HG02763 (cell line): ENCODE measurements around the gene ITGAE.

Experiments used
- ATAC-seq: cut with Tn5 transposase; IDR thresholded peaks from one replicate; pipeline ENCODE4 v1.9.1; 2021; ENCODE audit warnings: mild to moderate bottlenecking, moderate library complexity; ENCODE audit not compliant: unreplicated experiment

ITGAE gene

GRCh38 chr17:3695723-3696411, 105.1 kb downstream of the ITGAE start, which contains the start of gene P2RX5:
Gene P2RX5 (minus strand): TSS chr17:3696155. CDS start chr17:3696005, 150 bp downstream.
- ATAC-seq, result no peak

GRCh38 chr17:3695129-3695722, 105.8 kb downstream of the ITGAE start:
- ATAC-seq, result no peak

- ATAC-seq, result no peak
These were observed 107.2 kb downstream of the ITGAE start for GRCh38 chr17:3693829-3694231.

- no peak for ATAC-seq
These were observed 107.8 kb downstream of the ITGAE start for GRCh38 chr17:3693141-3693540.

- ATAC-seq, result no peak
These were observed 108.6 kb downstream of the ITGAE start for GRCh38 chr17:3692346-3692745.

GRCh38 chr17:3691617-3692067, 109.3 kb downstream of the ITGAE start:
- ATAC-seq, result no peak

GRCh38 chr17:3690094-3690715, 110.8 kb downstream of the ITGAE start:
- ATAC-seq, result no peak

- ATAC-seq, result no peak
These were observed 111.5 kb downstream of the ITGAE start for GRCh38 chr17:3689262-3690093.

- ATAC-seq, result no peak
These were observed 112.1 kb downstream of the ITGAE start for GRCh38 chr17:3688852-3689261.

- no peak for ATAC-seq
These were observed 112.9 kb downstream of the ITGAE start for GRCh38 chr17:3688027-3688553.

- ATAC-seq, result no peak
These were observed 115.8 kb downstream of the ITGAE start for GRCh38 chr17:3685174-3685573.

GRCh38 chr17:3683054-3683511, 117.9 kb downstream of the ITGAE start:
- no peak for ATAC-seq

GRCh38 chr17:3682033-3682432, 119.0 kb downstream of the ITGAE start:
- no peak for ATAC-seq

- no peak for ATAC-seq
These were observed 119.4 kb downstream of the ITGAE start for GRCh38 chr17:3681565-3681964.

GRCh38 chr17:3681057-3681456, 119.9 kb downstream of the ITGAE start:
- ATAC-seq, result no peak

GRCh38 chr17:3679531-3680126, 121.4 kb downstream of the ITGAE start:
- no peak for ATAC-seq

- no peak for ATAC-seq
These were observed 122.0 kb downstream of the ITGAE start for GRCh38 chr17:3678821-3679530.

- ATAC-seq, result no peak
These were observed 122.7 kb downstream of the ITGAE start for GRCh38 chr17:3678095-3678820.

GRCh38 chr17:3675886-3676285, 125.1 kb downstream of the ITGAE start:
- ATAC-seq, result no peak
